ENCODE data around the gene RFC4. TPM values are rescaled to one million over a fixed set of nuclear protein-coding genes. Genes with fewer than 3 reads are reported as not detected.

RFC4 gene
- total and polyA plus RNA-seq, 9 of the 15 experiments (the other 6 are each of a cell fraction or from before 2014, with no cell fraction given) = 105 to 227 (median 180) TPM

- no peaks in the 10 kb centered on the region for H4K20me1 ChIP-seq (replicated peaks; ENCODE audit: control insufficient read depth, insufficient read depth, low read length)
- POLR2A ChIA-PET = interaction anchor here (1.0 kb wide), 1 partner anchor 25 kb away, joined by 3 read pairs; the partner anchor contains the start of gene EIF4A2
- no peak overlapping the region for H3K9ac ChIP-seq (ENCODE audit: insufficient read depth in 1 of 2, low read depth in 2 of 2, low read length in 2 of 2)
- intact Hi-C loops (cut with micrococcal nuclease) (loop anchor here (5.0 kb wide), 1 partner anchor 65 kb away; no protein-coding TSS in a partner anchor), in situ Hi-C loops (cut with MboI) (loop anchor here (10.0 kb wide), 1 partner anchor 143 kb away; the partner anchor contains the start of gene AHSG)
- no peak overlapping the region for H3K4me3 ChIP-seq
- no peak overlapping the region for H3K27ac ChIP-seq (ENCODE audit: extremely low read depth, low read depth, low read length)
- no TSS peak for BruUV-seq (replicated peaks)
- CTCF ChIA-PET (ENCODE audit: low intra/inter-chr PET ratio) = no interaction called here
- H3K79me2 ChIP-seq (ENCODE audit: control insufficient read depth, insufficient read depth, low read length) = no peaks in the 10 kb centered on the region
- peaks cover 0 to 7% of the 10 kb centered on the region in 2 experiments; a peak in 3 of 5 replicates for H3K27me3 ChIP-seq (ENCODE audit: control insufficient read depth in 2 of 2, insufficient read depth in 2 of 2, low read length in 2 of 2)
- TF ChIP-seq GABPA (tag; conservative IDR thresholded peaks at IDR 0.05; ENCODE audit: low read depth) = no peak
- TF ChIP-seq DIDO1 (tag; IDR thresholded peaks at IDR 0.05; ENCODE audit: low read depth) = no peak
- TF ChIP-seq, protein P1, sequence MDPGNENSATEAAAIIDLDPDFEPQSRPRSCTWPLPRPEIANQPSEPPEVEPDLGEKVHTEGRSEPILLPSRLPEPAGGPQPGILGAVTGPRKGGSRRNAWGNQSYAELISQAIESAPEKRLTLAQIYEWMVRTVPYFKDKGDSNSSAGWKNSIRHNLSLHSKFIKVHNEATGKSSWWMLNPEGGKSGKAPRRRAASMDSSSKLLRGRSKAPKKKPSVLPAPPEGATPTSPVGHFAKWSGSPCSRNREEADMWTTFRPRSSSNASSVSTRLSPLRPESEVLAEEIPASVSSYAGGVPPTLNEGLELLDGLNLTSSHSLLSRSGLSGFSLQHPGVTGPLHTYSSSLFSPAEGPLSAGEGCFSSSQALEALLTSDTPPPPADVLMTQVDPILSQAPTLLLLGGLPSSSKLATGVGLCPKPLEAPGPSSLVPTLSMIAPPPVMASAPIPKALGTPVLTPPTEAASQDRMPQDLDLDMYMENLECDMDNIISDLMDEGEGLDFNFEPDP (CRISPR knock-in tag; IDR thresholded peaks at IDR 0.05) = no peak
- no peak for TF ChIP-seq ADNP (tag; IDR thresholded peaks at IDR 0.05)
- TF ChIP-seq ARNT (IDR thresholded peaks at IDR 0.05) = no peak
- TF ChIP-seq ZNF583 (CRISPR knock-in tag; IDR thresholded peaks at IDR 0.05) = no peak
- TF ChIP-seq ZKSCAN3 (CRISPR knock-in tag; IDR thresholded peaks at IDR 0.05) = no peak
- TF ChIP-seq ZNF263 (CRISPR knock-in tag; IDR thresholded peaks at IDR 0.05; ENCODE audit: borderline replicate concordance) = no peak
- no peak for TF ChIP-seq RAD21 (CRISPR knock-in tag; conservative IDR thresholded peaks at IDR 0.05 in 1 of 2, IDR thresholded peaks at IDR 0.05 in 1 of 2)
- no peak for TF ChIP-seq MECOM (CRISPR knock-in tag; IDR thresholded peaks at IDR 0.05)
- TF ChIP-seq NCOA1 (IDR thresholded peaks at IDR 0.05; ENCODE audit: low read depth) = no peak
- TF ChIP-seq, protein P2, sequence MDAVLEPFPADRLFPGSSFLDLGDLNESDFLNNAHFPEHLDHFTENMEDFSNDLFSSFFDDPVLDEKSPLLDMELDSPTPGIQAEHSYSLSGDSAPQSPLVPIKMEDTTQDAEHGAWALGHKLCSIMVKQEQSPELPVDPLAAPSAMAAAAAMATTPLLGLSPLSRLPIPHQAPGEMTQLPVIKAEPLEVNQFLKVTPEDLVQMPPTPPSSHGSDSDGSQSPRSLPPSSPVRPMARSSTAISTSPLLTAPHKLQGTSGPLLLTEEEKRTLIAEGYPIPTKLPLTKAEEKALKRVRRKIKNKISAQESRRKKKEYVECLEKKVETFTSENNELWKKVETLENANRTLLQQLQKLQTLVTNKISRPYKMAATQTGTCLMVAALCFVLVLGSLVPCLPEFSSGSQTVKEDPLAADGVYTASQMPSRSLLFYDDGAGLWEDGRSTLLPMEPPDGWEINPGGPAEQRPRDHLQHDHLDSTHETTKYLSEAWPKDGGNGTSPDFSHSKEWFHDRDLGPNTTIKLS (IDR thresholded peaks at IDR 0.05; ENCODE audit: borderline replicate concordance, low read depth) = no peak
- TF ChIP-seq GABPB2 (CRISPR knock-in tag; conservative IDR thresholded peaks at IDR 0.05) = no peak
- no peak for TF ChIP-seq ZC3H4 (CRISPR knock-in tag; IDR thresholded peaks at IDR 0.05; ENCODE audit: borderline replicate concordance)
- peaks cover 0 to 5% of the 10 kb centered on the region in 2 experiments; a peak in 2 of 5 replicates for H3K4me1 ChIP-seq (replicated peaks in 1 of 2; ENCODE audit: control insufficient read depth in 2 of 2, insufficient read depth in 2 of 2, low read length in 2 of 2)
- H3K9me3 ChIP-seq (replicated peaks; ENCODE audit: control insufficient read depth, insufficient read depth, low read depth, low read length) = no peaks in the 10 kb centered on the region
- H3K36me3 ChIP-seq (ENCODE audit: control insufficient read depth, insufficient read depth, low read length) = no peaks in the 10 kb centered on the region
- 39% methylated on average over 8 of the region's 8 CpGs for WGBS (ENCODE audit: insufficient coverage, low coverage, missing lambda C conversion rate)
- DNase-seq (ENCODE audit: extremely low read depth in 1 of 4, low spot score in 3 of 4) = no peak
- no peak overlapping the region for H3K4me2 ChIP-seq (ENCODE audit: insufficient read depth, low read length)
- ATAC-seq = no peak
- FAIRE-seq = no peak
- H2AFZ ChIP-seq (ENCODE audit: low read depth, low read length) = no peak overlapping the region
- H3K9me1 ChIP-seq (ENCODE audit: control insufficient read depth, insufficient read depth, low read length) = no peaks in the 10 kb centered on the region
Observed at GRCh38 chr3:186757686-186758220, 48.5 kb downstream of the RFC4 start.

Data from K562 (cell line).